Activated CD8-positive, alpha-beta memory T cell treated with anti-CD3 and anti-CD28 coated beads, Interleukin-2, amount 50 U/mL, for 24 hours (primary cell): Measurements from ENCODE around the gene RPUSD4.
"Not testable (repeated sequence)": the region's sequence is repeated elsewhere in the genome, so short reads cannot be mapped to it uniquely, and the experiment has no call there.

ENCODE experiments used
- DNase-seq: peaks from one replicate; pipeline ENCODE4 v3.0.0-alpha.2; 2020; ENCODE audit errors: extremely low read depth

The RPUSD4 gene

DNA sequence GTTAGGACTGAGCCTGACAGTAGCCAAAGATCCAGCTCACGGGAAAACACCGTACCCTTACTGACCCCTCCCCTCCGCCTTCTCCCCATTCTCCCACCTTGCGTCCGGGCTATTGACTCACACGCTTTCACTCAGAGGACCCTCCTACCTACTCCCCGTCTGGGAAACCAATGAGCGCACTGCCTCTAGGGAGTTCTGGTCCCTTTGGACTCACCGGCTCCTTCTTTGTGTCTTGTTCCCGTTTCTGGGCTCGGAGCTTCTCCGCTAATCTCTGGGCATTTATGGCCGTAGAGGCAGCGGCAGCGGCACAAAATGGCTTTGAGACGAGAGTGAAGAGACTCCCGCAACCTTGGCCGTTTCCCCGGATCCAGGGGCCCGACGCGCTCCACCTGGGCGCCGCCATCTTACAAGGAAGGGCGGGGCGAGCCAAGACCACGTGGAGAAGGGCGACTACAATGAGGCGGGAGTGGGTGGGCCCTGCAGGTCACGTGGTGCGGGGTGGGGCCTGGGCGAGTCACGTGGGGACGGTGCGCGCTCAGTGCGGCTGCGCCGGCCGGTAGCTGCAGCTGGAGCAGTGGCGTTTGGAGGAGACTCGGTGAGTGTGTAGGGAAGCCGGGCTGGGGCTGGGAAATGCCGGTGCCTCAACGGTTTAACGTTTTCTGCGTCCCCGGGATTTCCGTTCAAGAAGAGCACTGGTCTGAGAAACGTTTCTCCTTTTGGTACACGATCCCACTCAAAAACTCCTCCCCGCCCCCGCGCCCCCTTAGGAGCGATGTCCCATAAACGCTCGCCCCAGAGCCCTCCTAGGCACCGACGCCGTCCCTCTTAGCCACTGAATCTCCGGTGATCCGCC is at the start of gene RPUSD4, which contains the start of gene FAM118B:
Gene RPUSD4 (minus strand): TSS at position 415 of the 853 bp plus-strand sequence. CDS start 12 bp downstream, at position 403.
Gene FAM118B (plus strand): TSS at position 547 of the 853 bp plus-strand sequence. CDS start 23,220 bp downstream, outside the sequence.
- DNase-seq = peak; percentile 96

DNA sequence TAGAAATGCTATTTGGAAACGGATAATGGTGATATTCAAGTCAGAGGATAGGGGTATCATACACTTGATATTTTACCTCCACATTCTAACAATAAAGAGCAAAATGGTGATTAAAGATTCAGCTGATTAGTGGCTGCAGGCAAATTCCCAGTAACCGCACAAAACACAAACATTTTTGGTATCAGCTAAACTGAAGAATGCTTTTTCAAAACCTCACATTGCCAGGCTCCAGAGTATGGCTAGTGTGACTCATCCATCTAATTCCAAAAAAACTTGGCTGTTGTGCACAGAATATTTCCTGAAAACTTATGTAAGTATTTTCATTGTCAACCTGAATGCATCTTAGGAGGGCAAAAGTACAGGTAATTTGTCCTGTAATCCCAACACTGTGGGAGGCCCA is 46.3 kb upstream of the RPUSD4 start:
- no peak for DNase-seq

DNA sequence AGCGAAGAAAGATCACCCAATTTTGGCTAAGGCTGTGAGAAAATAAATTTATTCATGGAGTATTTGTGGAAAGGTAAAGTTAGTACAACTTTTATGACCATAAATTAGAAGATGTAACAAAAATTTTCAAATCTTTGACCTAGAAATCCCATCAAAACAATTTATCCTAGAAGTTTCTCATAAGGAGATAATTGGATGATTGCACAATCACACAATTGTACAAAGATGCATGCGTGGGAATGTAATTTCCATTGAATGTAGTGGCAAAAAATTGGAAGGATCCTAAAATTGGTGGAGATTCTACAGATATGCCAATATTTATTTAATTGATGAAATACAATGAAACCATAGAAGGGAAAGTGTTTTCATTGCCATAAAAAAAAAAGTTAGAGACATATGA is 45.7 kb upstream of the RPUSD4 start:
- DNase-seq = no peak

DNA sequence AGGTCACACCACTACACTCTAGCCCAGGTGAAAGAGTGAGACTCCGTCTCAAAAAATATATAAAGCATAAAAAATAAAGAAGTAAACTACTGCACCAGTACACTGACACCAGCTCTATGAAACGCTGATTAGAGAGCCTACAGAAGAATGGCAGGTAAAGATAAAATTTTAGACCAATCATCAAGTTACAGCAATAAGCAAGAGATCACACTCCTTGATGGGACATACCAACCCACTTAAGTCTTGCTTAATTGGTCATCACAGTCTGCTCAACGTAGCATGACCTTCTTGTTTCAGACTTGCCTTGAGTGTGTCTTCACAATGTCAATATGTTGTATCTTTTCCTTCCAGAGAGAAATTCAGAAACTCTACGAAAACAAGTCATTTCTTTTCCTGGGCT is 44.8 kb upstream of the RPUSD4 start:
- no peak for DNase-seq

DNA sequence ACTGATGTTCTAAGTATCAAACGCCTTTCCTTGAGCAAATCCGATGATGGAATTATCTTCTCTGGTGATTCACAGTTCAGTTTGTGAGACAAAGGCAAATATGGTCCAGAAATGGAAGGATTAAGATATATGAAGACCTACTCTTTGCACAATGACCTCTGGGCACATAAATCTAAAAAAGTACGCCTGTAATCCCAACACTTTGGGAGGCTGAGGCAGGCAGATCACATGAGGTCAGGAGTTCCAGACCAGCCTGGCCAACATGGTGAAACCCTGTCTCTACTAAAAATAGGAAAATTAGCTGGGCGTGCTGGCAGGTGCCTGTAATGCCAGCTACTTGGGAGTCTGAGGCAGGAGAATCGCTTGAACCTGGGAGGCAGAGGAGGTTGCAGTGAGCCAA is 44.1 kb upstream of the RPUSD4 start:
- DNase-seq = not testable (repeated sequence)

DNA sequence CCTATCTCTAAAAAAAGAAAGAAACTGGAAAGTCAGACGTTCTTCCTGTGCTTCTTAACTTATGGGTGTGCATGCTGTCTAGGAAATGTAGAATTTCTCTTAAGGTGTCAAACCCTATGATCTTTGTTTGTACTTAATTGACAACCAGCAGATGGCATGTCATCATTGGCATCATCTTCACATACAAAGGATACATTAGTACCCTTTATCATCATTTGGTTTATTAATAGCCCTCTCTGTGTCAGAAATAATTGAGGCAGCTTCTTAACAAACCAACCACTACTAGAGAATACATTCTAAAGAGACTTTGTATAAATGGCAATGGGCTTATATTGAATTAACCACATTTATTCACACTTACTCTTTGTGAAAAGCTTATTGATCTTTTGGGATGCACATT is 43.4 kb upstream of the RPUSD4 start:
- DNase-seq = no peak

DNA sequence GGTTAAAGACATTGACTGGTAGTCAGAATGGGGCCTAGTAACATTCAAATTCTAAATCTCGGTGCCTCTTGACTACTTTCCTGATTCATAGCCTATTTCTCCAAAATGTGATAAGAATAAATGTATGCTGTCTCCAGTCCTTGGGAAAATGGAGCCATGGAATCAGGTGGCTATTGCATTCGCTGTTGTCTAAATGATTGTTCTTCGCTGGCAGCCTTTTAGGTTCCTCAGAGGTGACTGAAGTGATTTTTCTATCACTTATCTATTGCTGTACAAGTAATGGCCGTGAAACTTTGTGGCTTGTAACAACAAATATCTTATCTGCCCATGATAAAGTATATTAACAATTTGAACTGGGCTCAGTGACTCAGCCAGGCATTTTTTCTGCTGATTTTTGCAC is 41.8 kb upstream of the RPUSD4 start:
- DNase-seq = no peak

GRCh38 chr11:126246636-126247035 is 35.2 kb upstream of the RPUSD4 start:
- DNase-seq = no peak

GRCh38 chr11:126233391-126233790 is 21.9 kb upstream of the RPUSD4 start:
- no peak for DNase-seq

GRCh38 chr11:126232683-126233082 is 21.2 kb upstream of the RPUSD4 start:
- no peak for DNase-seq

GRCh38 chr11:126231725-126232459 is 20.4 kb upstream of the RPUSD4 start:
- DNase-seq = no peak

DNA sequence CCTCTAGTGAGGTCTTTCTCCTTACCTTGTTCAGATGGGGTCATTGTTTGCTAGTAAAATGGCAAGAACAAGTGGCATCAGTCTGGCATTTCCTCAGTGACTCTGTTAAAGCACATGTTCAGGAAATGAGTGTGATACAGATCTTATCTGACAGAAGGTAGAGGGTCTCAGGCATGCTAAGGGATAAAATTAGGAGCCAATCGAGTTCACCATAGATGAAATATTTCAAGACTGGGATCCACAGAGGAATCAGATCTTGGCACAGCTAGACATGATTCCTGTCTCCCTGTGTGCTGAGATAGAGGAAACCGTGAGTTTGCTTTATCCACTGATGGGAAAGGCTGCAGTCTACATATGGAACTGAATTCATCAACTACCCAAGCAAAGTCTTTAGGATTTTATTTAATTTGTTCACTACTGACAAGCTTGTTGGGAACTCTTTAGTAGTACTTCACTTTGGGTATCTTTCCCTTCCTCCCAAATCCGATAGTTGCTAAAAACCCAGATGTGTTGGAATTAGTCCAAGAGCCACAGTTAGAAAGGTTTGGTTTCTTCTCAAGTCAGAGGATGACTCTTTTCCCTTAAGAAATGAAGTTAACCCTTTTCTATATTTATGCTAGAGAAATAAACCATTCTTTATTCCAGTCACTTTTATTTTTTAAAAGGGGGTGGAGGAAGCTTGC is 18.5 kb upstream of the RPUSD4 start:
- DNase-seq = no peak

- no peak for DNase-seq
Measured at GRCh38 chr11:126226334-126227084, 15.1 kb upstream of the RPUSD4 start.

DNA sequence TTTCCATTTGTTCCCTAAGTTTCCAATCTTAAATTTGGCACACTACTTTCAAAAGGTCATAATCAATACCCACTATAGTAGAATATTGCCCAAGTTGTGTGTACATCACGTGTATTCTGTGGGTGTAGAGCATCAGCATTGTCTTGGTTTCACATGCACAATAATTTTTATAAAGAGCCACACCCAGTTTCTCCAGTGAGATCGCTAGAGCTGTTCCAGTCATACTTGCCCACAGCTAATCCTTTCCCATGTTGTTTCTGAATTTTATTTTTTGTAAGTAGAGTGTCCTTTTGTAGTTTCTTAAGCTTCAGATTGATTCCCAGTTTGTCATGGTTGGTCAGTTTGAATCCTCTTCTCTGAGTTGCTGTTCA is 13.8 kb upstream of the RPUSD4 start:
- DNase-seq = no peak

- DNase-seq = no peak
Measured at GRCh38 chr11:126224647-126225294, 13.3 kb upstream of the RPUSD4 start.

DNA sequence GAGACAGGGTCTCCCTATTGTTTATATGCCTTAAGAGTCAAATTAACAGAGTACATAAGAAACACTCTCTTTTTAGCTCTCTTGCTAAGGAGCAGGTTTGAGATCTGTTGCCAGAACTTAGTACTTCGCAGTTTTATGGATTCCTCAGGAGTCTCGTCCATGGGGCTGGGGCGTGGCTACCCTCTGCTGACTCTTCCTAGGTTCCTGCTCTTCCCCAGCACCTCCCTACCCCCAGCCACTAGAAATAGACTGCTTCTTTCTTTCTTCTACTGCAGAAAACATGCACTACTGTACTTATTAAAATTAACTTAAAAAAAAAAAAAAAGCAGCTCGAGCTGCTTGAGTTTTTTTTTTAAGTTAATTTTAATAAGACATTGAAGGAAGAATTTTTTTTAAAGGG is 8.1 kb upstream of the RPUSD4 start:
- DNase-seq = no peak

GRCh38 chr11:126217491-126217890 is 6.0 kb upstream of the RPUSD4 start:
- no peak for DNase-seq

DNA sequence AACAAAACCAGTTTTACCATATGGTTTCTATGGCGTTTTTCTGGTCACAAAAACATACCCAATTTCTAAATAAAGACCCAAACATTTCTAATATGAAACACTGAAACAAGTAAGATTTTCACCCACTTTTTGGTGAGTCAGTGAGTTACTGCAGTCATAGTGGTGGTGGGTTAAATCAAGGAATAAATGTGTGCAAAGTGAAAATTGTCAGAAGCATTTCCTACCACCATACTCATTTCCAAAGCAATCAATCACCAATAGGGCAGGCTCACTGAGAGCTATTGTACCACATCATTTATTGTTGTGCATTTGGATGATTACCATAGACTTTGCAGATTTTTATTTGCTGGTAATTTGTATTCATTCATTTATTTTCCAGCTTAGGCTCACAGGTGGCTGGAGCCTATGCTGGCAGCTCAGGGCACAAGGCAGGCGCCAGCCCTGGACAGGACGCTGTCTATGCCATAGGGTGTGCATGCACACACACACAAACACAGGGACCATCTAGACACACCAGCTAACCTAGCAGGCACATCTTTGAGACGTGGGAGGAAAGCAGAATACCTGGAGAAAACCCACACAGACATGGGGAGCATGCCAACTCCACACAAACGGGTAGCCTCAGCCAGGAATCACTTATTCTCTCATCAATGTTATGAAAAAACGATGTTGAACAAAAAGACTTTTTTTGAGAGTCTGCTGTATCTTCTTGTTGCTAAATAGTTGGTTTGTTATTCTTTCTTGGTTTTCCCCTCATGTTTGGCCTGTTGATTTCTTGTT is 5.3 kb upstream of the RPUSD4 start:
- no peak for DNase-seq

DNA sequence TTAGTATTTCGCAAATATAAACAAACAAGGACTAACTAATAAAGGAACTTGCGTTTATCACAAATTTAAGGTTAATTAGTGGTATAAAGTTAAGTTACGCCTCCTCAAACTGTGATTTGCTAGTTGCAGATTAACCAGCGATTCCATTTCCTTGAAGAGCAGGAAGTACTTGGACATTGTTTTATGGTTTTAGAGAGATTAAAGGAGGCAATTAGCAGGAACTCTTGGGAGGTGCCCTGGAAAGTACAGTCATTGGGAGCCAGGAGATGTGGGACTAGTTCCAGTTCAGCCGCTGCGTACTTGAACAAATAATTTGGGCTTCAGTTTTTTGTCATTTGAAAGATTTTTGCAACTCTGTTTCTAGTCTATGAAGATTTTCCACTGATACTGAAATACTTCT is 3.4 kb upstream of the RPUSD4 start:
- no peak for DNase-seq

DNA sequence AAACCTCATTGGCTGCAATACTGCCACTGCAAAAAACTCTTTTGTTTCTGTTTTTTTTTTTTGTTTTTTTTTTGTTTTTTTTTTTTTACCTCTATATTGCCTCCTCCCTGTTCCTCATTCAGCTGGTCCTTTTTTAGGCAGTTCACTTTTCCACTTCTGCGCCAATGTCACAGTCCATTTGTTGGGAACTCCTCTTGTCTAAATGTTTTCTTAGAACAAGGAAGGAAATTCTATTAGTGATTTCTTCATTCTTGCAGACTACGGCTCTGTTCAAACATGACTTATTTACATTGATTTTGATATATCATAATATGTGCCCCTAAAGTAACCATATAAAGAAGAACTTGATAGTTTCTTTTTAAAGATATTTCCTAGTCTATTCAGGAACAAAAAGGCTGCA is 3.0 kb upstream of the RPUSD4 start:
- DNase-seq = no peak
